ENCODE data around the gene CNPY4. TPM values are rescaled to one million over a fixed set of nuclear protein-coding genes. Genes with fewer than 3 reads are reported as not detected.

Gene CNPY4
- total and polyA plus RNA-seq, 2 donors from 2014 or later: 11.6 to 22.0 TPM

DNA sequence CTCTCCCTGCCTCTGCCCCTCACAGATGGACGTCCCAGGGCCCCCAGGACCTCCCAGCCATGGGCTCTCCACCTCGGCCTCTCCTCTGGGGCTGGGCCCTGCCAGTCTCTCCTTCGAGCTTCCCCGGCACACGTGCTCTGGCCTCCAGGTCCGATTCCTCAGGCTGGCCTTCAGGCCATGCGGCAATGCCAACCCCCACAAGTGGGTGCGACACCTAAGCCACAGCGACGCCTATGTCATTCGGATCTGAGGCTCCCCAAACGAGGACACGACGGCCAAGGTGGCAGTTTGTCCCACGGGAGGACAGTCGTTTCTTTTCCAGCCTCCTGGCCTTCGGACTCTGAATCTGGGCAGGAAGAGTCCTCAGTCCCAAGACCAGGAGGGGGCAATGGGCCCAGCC lies 12.8 kb upstream of the CNPY4 start:
- H3K36me3 ChIP-seq (ENCODE audit: control insufficient read depth in 2 of 3, insufficient read depth in 3 of 3, low read length in 3 of 3): peaks cover 0 to 20% (median 7%) of the 10 kb centered on the region in 3 donors
- no peak overlapping the region for H3K27ac ChIP-seq (ENCODE audit: low read depth in 2 of 2, low read length in 2 of 2)
- intact Hi-C loops (cut with DNase I): no loop called here
- DNase-seq (peak in 1 of 5 donors; percentile 65), FAIRE-seq (no peak)
- no peak overlapping the region for H3K9ac ChIP-seq (ENCODE audit: low read length in 3 of 3)
- H3K4me3 ChIP-seq (ENCODE audit: low read length in 3 of 3): no peak overlapping the region
- H3K27me3 ChIP-seq (ENCODE audit: control insufficient read depth, insufficient read depth, low read length): no peaks in the 10 kb centered on the region
- TF ChIP-seq, protein P1, sequence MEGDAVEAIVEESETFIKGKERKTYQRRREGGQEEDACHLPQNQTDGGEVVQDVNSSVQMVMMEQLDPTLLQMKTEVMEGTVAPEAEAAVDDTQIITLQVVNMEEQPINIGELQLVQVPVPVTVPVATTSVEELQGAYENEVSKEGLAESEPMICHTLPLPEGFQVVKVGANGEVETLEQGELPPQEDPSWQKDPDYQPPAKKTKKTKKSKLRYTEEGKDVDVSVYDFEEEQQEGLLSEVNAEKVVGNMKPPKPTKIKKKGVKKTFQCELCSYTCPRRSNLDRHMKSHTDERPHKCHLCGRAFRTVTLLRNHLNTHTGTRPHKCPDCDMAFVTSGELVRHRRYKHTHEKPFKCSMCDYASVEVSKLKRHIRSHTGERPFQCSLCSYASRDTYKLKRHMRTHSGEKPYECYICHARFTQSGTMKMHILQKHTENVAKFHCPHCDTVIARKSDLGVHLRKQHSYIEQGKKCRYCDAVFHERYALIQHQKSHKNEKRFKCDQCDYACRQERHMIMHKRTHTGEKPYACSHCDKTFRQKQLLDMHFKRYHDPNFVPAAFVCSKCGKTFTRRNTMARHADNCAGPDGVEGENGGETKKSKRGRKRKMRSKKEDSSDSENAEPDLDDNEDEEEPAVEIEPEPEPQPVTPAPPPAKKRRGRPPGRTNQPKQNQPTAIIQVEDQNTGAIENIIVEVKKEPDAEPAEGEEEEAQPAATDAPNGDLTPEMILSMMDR (IDR thresholded peaks at IDR 0.05; ENCODE audit: borderline replicate concordance, extremely low read depth, insufficient read depth): no peak
- H3K4me1 ChIP-seq (ENCODE audit: control insufficient read depth in 2 of 3, insufficient read depth in 2 of 3, low read depth in 1 of 3, low read length in 3 of 3): no peaks in the 10 kb centered on the region
- H3K9me3 ChIP-seq (ENCODE audit: control insufficient read depth in 2 of 3, insufficient read depth in 1 of 3, low read length in 3 of 3): no peaks in the 10 kb centered on the region

DNA sequence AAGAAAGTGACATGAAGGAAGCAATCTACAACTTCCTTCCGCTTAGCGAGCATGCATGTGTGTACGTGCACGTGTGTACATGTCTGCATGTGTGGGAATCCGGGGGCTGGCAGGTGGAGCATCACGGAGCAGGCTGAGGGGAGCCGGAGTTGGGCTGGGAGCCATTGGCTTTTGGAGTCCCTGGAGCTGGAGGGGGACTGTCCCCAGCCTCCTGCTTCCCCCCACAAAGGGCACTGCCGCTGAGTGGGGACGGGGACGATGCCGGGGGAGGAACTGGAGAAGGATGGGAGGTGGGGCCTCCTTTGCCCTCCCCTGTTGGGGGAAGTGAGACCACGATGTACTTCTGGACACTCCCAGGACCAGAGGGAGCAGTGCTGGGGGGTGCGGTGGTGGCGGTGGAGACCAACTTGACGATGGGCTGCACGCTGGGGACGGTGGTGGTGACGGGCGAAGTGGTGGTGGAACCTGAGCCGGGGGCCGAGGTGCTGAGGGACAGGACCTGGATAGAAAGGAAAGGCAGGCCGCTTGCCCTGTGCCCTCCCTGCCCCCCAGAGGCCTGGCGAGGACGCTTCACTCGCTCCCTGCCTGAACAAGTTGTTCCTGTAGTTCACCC lies 12.2 kb upstream of the CNPY4 start:
- H3K36me3 ChIP-seq (ENCODE audit: control insufficient read depth in 2 of 3, insufficient read depth in 3 of 3, low read length in 3 of 3): peaks cover 0 to 20% (median 7%) of the 10 kb centered on the region in 3 donors
- no peak overlapping the region for H3K9ac ChIP-seq (ENCODE audit: low read length in 3 of 3)
- DNase-seq (peak in 1 of 5 donors; percentile 78), FAIRE-seq (no peak)
- no peaks in the 10 kb centered on the region for H3K4me1 ChIP-seq (ENCODE audit: control insufficient read depth in 2 of 3, insufficient read depth in 2 of 3, low read depth in 1 of 3, low read length in 3 of 3)
- intact Hi-C loops (cut with DNase I): no loop called here
- no peaks in the 10 kb centered on the region for H3K9me3 ChIP-seq (ENCODE audit: control insufficient read depth in 2 of 3, insufficient read depth in 1 of 3, low read length in 3 of 3)
- no peak overlapping the region for H3K4me3 ChIP-seq (ENCODE audit: low read length in 3 of 3)
- H3K27ac ChIP-seq (ENCODE audit: low read depth in 2 of 2, low read length in 2 of 2): no peak overlapping the region
- H3K27me3 ChIP-seq (ENCODE audit: control insufficient read depth, insufficient read depth, low read length): no peaks in the 10 kb centered on the region
- TF ChIP-seq, protein P1 (IDR thresholded peaks at IDR 0.05; ENCODE audit: borderline replicate concordance, extremely low read depth, insufficient read depth): no peak

DNA sequence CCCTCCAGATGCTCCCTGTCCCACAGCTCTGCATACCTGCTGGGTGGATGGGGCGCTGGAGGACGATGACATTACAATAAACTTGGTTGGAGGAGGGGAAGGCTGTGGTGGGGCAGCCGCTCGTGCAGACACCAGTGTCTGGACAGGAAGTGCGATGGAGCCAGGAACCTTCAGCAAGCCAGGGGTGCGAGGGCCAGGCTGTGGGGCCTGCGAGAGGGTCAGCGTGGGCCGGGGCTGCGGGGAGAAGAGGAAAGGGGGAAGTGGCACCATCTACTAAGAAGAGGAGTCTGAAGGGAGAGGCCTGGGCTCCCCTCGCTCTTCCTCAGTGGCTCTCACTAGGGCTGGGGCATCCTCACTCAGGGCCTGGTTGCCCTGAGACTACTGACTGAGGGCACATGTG lies 11.5 kb upstream of the CNPY4 start:
- DNase-seq (peak in 1 of 5 donors; percentile 54), FAIRE-seq (no peak)
- Histone ChIP-seq H3K9me3 (ENCODE audit: control insufficient read depth in 2 of 3, insufficient read depth in 1 of 3, low read length in 3 of 3) (no peaks in the 10 kb centered on the region), H3K9ac (ENCODE audit: low read length in 3 of 3) (no peak overlapping the region), H3K36me3 (ENCODE audit: control insufficient read depth in 2 of 3, insufficient read depth in 3 of 3, low read length in 3 of 3) (peaks cover 0 to 20% (median 7%) of the 10 kb centered on the region in 3 donors), H3K27me3 (ENCODE audit: control insufficient read depth, insufficient read depth, low read length) (no peaks in the 10 kb centered on the region), H3K4me3 (ENCODE audit: low read length in 3 of 3) (no peak overlapping the region), H3K4me1 (ENCODE audit: control insufficient read depth in 2 of 3, insufficient read depth in 2 of 3, low read depth in 1 of 3, low read length in 3 of 3) (no peaks in the 10 kb centered on the region), H3K27ac (ENCODE audit: low read depth in 2 of 2, low read length in 2 of 2) (no peak overlapping the region)
- intact Hi-C loops (cut with DNase I): no loop called here
- TF ChIP-seq, protein P1 (IDR thresholded peaks at IDR 0.05; ENCODE audit: borderline replicate concordance, extremely low read depth, insufficient read depth): no peak

Measured in kidney (tissue), 14 donors.